HG03439 (cell line): ENCODE results near the gene MLEC.

ENCODE experiments used
- ATAC-seq: cut with Tn5 transposase; IDR thresholded peaks from one replicate; pipeline ENCODE4 v1.9.1; 2021; ENCODE audit warnings: mild to moderate bottlenecking, moderate library complexity; ENCODE audit not compliant: unreplicated experiment

Gene MLEC, protein sequence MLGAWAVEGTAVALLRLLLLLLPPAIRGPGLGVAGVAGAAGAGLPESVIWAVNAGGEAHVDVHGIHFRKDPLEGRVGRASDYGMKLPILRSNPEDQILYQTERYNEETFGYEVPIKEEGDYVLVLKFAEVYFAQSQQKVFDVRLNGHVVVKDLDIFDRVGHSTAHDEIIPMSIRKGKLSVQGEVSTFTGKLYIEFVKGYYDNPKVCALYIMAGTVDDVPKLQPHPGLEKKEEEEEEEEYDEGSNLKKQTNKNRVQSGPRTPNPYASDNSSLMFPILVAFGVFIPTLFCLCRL

GRCh38 chr12:120686690-120687577 lies at the start of gene MLEC:
Gene MLEC (plus strand): TSS chr12:120687149. CDS start chr12:120687297, 148 bp downstream.
- ATAC-seq: peak; percentile 66

- ATAC-seq: peak; percentile 57
Measured at GRCh38 chr12:120639771-120640721, 46.9 kb upstream of the MLEC start, which contains the start of gene CABP1. Gene CABP1 (plus strand): TSS chr12:120640626. CDS start chr12:120640686, 60 bp downstream.

- peak; percentile 41 for ATAC-seq
Measured at GRCh38 chr12:120640861-120641833, 45.8 kb upstream of the MLEC start.

DNA sequence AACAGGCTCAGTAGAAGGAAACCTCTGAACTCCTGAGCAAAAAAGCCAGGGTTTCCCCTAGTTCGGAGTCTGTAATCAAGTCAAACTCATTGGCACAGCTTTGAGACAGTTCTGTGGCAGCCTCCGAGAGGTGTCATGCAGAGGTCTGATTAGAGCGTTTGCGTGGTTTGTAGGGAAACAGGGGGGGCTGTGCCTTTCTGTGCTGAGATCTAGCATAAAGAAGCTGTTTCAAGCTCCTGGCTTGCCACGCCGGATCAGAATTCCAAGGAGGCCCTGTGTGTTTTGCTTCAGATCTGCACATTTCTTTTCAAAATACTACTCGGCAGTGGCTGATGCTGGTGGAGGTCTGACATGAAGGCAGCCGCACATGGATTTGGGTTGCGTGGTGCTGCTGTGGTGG lies 44.8 kb upstream of the MLEC start:
- ATAC-seq: no peak

- no peak for ATAC-seq
Measured at GRCh38 chr12:120642826-120643225, 44.1 kb upstream of the MLEC start.

GRCh38 chr12:120643574-120643973 lies 43.4 kb upstream of the MLEC start:
- ATAC-seq: no peak

DNA sequence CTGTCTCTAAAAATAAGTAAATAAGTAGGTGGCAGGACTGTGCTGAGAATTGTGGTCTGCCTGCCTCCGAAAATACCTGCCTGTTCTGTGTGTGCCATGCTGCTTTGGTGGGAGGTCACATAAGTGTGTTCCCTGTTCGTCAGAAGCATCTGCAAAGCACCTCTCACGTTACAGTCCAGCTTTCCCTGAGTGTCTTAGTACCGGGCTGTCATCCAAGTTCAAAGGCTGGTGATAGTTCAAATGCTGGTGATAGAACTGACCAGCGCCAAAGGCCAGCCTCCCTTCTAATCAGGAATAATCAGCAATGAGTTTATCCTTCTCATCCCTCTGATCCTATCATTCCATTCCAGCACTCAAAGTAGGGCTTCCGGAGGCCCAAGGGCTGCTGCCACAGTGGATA lies 40.9 kb upstream of the MLEC start:
- ATAC-seq: no peak

DNA sequence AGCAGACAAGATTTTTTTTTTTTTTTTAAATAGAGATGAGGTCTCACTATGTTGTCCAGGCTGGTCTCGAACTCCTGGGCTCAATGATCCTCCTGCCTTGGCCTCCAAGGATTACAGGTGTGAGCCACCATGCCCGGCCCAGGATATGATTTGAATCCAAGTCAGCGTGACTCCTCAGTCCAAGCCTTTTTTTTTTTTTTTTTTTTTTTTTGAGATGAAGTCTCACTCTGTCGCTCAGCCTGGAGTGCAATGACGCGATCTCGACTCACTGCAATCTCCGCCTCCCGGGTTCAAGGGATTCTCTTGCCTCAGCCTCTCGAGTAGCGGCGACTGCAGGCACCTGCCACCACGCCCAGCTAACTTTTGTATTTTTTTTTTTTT lies 39.6 kb upstream of the MLEC start:
- no peak for ATAC-seq

DNA sequence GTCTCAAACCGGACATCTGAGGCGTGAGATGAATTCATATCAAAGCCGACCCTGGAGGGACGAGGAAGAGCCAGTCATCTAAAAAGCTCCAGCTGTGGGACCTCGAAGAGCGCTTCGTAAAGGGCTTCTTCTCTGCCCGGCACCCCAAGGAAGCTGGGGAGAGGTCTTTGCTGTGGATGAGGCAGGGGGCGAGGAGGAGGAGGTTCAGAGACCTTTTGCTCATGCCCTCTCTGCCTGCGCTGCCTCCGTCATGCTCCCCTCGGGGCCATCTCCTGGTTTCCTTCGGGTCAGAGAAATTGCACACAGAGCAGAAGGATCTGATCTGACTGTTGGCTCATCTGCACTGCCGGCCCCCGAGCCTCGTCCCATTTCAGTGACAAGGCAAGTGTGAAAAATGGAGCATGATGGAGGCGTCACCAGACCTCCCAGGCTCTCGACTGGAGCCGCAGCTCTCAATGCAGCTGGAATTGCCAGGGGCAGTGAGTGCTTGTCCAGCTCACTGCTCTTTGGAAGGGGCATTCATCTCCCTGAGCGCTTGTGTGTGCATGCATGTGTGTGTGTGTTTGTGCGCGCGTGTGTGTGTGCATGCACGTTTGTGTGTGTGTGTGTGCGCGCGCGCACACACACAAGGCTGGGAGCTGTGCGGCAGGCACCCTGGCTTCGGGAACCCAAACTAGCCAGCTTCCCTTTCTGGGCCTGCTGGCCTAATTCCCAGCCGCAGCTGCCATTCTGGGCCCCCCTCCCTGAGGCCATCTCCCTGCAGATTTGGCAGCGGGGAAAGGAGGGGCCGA lies 37.3 kb upstream of the MLEC start:
- no peak for ATAC-seq

DNA sequence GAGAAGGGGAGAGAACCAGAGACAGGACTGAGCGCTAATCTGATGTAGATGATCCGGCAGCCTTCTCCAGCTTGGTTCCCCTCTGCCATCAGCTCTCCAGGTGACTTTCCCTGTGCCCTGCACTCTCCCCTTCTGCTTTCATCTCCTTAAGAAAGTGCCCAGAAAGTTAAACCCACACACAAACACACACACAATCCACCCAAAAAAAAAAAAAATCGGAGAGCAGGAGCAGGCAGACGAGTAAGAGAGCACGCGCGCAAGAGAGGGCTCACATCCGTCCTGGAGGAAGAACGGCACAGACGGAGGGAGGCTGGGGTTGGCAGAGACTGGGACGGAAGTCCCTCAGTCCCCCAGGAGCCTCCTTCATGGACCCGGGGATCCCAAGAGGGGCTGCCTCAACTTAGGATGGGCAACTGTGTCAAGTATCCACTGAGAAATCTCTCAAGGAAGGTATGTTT lies 36.7 kb upstream of the MLEC start:
- no peak for ATAC-seq

DNA sequence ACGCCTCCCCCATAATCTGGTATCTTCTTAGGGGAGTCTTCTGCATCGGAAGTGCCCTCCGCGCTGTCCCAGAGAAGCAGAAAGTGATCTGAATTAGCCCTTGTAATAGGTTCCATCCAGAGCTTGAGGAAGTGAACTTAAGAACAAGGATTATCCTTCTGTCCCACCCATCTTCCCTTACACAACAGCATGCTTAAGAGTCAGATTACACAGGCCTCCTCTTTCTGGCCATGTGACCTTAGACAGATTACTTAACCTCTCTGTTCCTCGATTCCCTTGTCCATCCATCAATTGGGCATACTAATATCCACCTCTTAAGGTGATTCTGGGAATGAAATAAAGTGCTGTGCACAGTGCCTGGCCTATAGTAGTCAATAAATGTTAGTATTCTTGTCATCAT lies 35.1 kb upstream of the MLEC start:
- no peak for ATAC-seq

GRCh38 chr12:120652656-120653435 lies 34.1 kb upstream of the MLEC start:
- ATAC-seq: no peak

DNA sequence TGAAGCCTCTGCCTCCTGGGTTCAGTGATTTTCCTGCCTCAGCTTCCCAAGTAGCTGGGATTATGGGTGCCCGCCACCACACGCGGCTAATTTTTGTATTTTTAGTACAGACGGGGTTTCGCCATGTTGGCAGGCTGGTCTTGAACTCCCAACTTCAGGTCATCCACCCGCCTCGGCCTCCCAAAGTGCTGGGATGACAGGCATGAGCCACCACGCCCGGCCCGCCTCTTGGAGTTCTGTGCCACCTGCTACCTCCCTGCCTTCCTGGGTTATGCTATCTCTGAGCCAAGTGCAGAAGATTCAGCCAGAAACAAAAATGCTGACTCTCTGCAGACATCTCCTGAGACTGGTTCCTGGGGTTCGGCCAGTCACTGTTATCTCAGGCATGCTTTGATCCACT lies 33.3 kb upstream of the MLEC start:
- ATAC-seq: no peak

DNA sequence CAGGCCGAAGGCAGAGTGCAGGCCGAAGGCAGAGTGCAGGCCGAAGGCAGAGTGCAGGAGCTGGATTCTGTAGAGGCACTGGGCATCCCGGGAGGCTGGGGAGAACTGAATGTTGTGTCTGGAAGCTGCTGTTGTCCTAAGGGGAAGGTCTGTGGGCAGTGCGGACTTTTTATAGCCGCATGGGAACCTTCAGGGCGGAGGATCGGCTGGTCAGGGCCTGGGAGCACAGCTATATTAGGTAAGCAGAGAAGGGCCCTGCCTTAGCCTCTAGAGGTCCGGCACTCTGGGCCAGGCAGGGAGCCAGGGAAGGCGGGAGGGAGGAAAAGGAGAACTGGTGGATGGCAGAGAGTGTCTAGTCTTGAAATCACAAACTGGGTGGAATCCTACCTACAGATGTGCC lies 32.3 kb upstream of the MLEC start:
- ATAC-seq: no peak

DNA sequence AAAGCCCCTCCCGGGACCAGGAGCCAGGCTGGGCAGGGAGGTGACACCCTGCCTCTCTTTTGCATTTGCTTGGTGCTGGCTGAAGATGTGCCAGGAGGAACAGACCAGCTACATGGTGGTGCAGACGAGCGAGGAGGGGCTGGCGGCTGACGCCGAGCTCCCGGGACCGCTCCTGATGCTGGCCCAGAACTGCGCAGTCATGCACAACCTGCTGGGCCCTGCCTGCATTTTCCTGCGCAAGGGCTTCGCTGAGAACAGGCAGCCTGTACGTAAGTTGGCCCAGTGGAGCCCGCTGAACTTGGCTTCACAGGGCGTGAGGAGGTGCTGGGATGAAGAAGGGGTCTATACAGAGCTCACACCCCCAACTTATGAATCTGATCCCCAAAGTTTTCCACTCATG lies 30.9 kb upstream of the MLEC start:
- no peak for ATAC-seq

- ATAC-seq: no peak
Measured at GRCh38 chr12:120658286-120659150, 28.4 kb upstream of the MLEC start.

- no peak for ATAC-seq
Measured at GRCh38 chr12:120659151-120659525, 27.8 kb upstream of the MLEC start.
